SU-DHL-6 (cell line): Measurements from ENCODE around the gene CHD6.

ENCODE experiments used
- H2AFZ ChIP-seq: fragments of 200-600 bp; sonication (generic); 2 replicates; pipeline ENCODE4 v1.6.1; 2014; ENCODE audit warnings: low read depth, mild to moderate bottlenecking, moderate library complexity, mixed read lengths, antibody characterized with exemption, low read length; ENCODE audit not compliant: severe bottlenecking
- H3F3A ChIP-seq: fragments of 200-600 bp; shearing (Covaris generic); 2 replicates; pipeline ENCODE4 v1.6.0; 2016; ENCODE audit warnings: antibody characterized with exemption, mild to moderate bottlenecking; ENCODE audit not compliant: insufficient read depth
- H3K27ac ChIP-seq: fragments of 200-600 bp; sonication (generic); 2 replicates; pipeline ENCODE4 v1.5.1; 2016; ENCODE audit warnings: low read depth, mild to moderate bottlenecking, low read length, moderate library complexity, mixed read lengths
- H3K27me3 ChIP-seq: fragments of 200-600 bp; sonication (generic), shearing (Covaris generic); 2 replicates; pipeline ENCODE4 v1.6.0; 2014; ENCODE audit warnings: mild to moderate bottlenecking, low read length
- H3K36me3 ChIP-seq: fragments of 200-600 bp; sonication (generic); 2 replicates; pipeline ENCODE4 v1.6.1; 2014; ENCODE audit warnings: mild to moderate bottlenecking, low read length, mixed read lengths
- H3K4me2 ChIP-seq: fragments of 300-600, 200-600 bp; shearing (Covaris generic), sonication (generic); 2 replicates; pipeline ENCODE4 v1.6.0; 2014; ENCODE audit warnings: low read length, low read depth, mild to moderate bottlenecking; ENCODE audit not compliant: poor library complexity, severe bottlenecking
- H3K4me3 ChIP-seq: fragments of 200-600 bp; sonication (generic); 2 replicates; pipeline ENCODE4 v1.5.1; 2014; ENCODE audit warnings: antibody characterized with exemption, low read length, mild to moderate bottlenecking, mixed read lengths; ENCODE audit not compliant: insufficient read depth, poor library complexity, severe bottlenecking
- H3K79me2 ChIP-seq: fragments of 200-600 bp; sonication (generic); 2 replicates; pipeline ENCODE4 v1.6.1; 2014; ENCODE audit warnings: mild to moderate bottlenecking, low read length, moderate library complexity; ENCODE audit not compliant: insufficient read depth
- H3K9ac ChIP-seq: fragments of 200-600 bp; sonication (generic); 2 replicates; pipeline ENCODE4 v1.7.0; 2014; ENCODE audit warnings: mild to moderate bottlenecking, low read length
- H3K9me2 ChIP-seq: fragments of 200-600 bp; sonication (generic); replicated peaks from 2 replicates; pipeline ENCODE4 v1.6.1; 2014; ENCODE audit warnings: low read length; ENCODE audit not compliant: insufficient read depth
- H3K9me3 ChIP-seq: fragments of 200-600 bp; sonication (generic); 2 replicates; pipeline ENCODE4 v1.6.1; 2014; ENCODE audit warnings: low read length, mixed read lengths; ENCODE audit not compliant: insufficient read depth
- H4K20me1 ChIP-seq: fragments of 200-600 bp; sonication (generic); 2 replicates; pipeline ENCODE4 v1.6.1; 2014; ENCODE audit warnings: low read depth, mild to moderate bottlenecking, antibody characterized with exemption, low read length, moderate library complexity, mixed read lengths
- EZH2phosphoT487 ChIP-seq: fragments of 200-600 bp; sonication (generic), shearing (Covaris generic); conservative IDR thresholded peaks from 2 replicates; pipeline ENCODE4 v1.6.1; 2018; ENCODE audit warnings: mild to moderate bottlenecking, antibody characterized with exemption, low read length, moderate library complexity, mixed read lengths
- TF ChIP-seq, protein P1 (sequence below): fragments of 200-600 bp; sonication (generic); IDR thresholded peaks from one replicate; pipeline ENCODE4 v1.5.1; 2017; ENCODE audit warnings: antibody characterized with exemption, mild to moderate bottlenecking, low read length, moderate library complexity; ENCODE audit not compliant: insufficient read depth, poor library complexity, severe bottlenecking

Gene CHD6

DNA sequence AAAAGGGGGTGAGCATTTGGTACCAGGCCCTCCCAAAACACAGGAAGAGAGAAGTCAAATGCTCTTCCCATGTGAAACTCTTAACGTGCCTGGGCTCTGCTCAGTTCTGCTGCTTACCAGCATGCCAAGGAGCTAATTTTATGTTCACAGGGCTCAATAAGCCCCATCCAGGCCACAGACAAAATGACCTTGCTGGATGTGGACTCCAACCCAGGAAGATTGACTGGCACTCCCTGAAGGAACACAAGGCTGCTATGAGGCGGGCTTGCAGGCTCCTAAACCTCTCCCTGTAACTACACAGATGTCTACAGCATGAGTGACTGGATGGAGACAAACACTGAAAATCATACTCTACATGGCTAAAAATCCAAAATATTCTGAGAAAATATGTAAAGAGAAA, 50.6 kb downstream of the CHD6 start:
- Histone ChIP-seq H3K9me3 (no peaks in the 10 kb centered on the region), H3K79me2 (peaks cover 8% of the 10 kb centered on the region; the same call in 1 of the 2 replicates), H3F3A (no peaks in the 10 kb centered on the region), H3K36me3 (no peaks in the 10 kb centered on the region), H4K20me1 (peaks cover 13% of the 10 kb centered on the region), H3K27me3 (no peaks in the 10 kb centered on the region), H3K27ac (no peak overlapping the region), H3K4me3 (no peak overlapping the region), H3K9ac (no peak overlapping the region), H3K9me2 (no peaks in the 10 kb centered on the region), H3K4me2 (no peak overlapping the region), H2AFZ (no peak overlapping the region)
- TF ChIP-seq, protein P1, sequence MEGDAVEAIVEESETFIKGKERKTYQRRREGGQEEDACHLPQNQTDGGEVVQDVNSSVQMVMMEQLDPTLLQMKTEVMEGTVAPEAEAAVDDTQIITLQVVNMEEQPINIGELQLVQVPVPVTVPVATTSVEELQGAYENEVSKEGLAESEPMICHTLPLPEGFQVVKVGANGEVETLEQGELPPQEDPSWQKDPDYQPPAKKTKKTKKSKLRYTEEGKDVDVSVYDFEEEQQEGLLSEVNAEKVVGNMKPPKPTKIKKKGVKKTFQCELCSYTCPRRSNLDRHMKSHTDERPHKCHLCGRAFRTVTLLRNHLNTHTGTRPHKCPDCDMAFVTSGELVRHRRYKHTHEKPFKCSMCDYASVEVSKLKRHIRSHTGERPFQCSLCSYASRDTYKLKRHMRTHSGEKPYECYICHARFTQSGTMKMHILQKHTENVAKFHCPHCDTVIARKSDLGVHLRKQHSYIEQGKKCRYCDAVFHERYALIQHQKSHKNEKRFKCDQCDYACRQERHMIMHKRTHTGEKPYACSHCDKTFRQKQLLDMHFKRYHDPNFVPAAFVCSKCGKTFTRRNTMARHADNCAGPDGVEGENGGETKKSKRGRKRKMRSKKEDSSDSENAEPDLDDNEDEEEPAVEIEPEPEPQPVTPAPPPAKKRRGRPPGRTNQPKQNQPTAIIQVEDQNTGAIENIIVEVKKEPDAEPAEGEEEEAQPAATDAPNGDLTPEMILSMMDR, result no peak
- TF ChIP-seq EZH2phosphoT487, result no peak

DNA sequence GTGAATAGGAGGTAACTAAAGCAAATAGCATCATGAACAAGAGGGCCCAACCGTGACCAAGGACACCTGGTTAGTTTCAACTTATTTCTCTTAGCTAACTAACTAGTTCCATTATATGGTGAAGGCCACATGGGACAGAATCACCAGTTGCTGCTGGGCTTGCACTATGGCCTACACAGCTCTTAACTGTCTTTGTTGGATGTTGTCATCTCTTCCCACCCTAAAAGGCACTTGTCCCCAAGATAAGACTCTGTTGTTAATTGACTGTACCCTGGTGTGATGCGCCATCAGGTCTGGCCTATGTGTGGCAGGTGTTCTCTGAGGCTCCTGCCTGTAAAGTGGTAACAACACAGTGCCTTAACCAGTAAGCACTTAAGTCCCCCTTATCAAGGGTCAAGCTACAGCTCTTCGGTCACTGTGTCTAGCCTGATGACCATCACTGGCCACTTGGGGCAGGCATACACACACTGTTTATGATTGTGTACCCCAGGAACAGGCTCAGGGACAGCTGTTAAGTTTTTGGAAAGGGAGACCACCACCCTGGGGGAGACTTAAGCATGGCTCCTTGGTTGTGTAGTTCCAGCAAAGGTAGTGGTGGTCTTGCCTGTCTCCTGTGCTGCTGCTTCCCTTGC, 51.2 kb downstream of the CHD6 start:
- Histone ChIP-seq H3K27ac (no peak overlapping the region), H3K9me3 (no peaks in the 10 kb centered on the region), H4K20me1 (peaks cover 12% of the 10 kb centered on the region), H3F3A (no peaks in the 10 kb centered on the region), H3K9me2 (no peaks in the 10 kb centered on the region), H2AFZ (no peak overlapping the region), H3K79me2 (peaks cover 7% of the 10 kb centered on the region; the same call in 1 of the 2 replicates), H3K27me3 (no peaks in the 10 kb centered on the region), H3K4me2 (no peak overlapping the region), H3K36me3 (no peaks in the 10 kb centered on the region), H3K9ac (no peak overlapping the region), H3K4me3 (no peak overlapping the region)
- TF ChIP-seq, protein P1, result no peak
- no peak for TF ChIP-seq EZH2phosphoT487

DNA sequence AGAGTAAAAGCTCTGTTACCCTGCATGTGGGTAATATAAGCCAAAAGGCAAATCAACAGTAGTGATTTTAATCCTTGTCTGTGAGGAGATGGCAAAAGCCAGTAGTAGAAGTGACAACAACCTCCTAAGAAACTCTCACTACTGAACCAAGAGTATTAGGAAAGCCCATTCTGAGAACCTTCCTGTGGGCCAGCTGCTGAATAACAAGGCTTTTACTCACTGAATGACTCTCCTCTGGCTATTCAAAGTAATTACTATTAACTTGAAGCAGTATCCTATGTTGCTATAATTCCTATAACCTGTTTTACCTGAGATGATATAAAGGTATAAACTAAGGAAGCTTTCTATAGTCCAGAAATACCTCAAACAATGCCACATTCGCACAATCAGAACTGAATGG, 55.1 kb downstream of the CHD6 start:
- H3K79me2 ChIP-seq, result peaks cover 11% of the 10 kb centered on the region; the same call in 1 of the 2 replicates
- H3K9ac ChIP-seq, result no peak overlapping the region
- H3K4me3 ChIP-seq, result no peak overlapping the region
- H3K9me3 ChIP-seq, result no peaks in the 10 kb centered on the region
- H2AFZ ChIP-seq, result no peak overlapping the region
- no peak overlapping the region for H3K4me2 ChIP-seq
- TF ChIP-seq EZH2phosphoT487, result no peak
- TF ChIP-seq, protein P1, result no peak
- no peaks in the 10 kb centered on the region for H3K27me3 ChIP-seq
- H3F3A ChIP-seq, result no peaks in the 10 kb centered on the region
- peaks cover 12% of the 10 kb centered on the region; the same call in 1 of the 2 replicates for H4K20me1 ChIP-seq
- no peaks in the 10 kb centered on the region for H3K9me2 ChIP-seq
- H3K36me3 ChIP-seq, result no peaks in the 10 kb centered on the region
- H3K27ac ChIP-seq, result no peak overlapping the region
